Pancreas (tissue), 10 donors: ENCODE results near the gene NISCH. TPM values are rescaled to one million over a fixed set of nuclear protein-coding genes. Genes with fewer than 3 reads are reported as not detected.

Source experiments
- ATAC-seq, 4 donors: fragments of 200-7000 bp; cut with Tn5 transposase; one replicate each; pipeline versions ENCODE4 v1.8.0 to v1.9.1; 2020; ENCODE audit warnings: mild to moderate bottlenecking in 4 of 4, moderate library complexity in 4 of 4
- DNase-seq, 6 donors: peaks; one replicate each; pipeline ENCODE4 v3.0.0-alpha.2; 2020
- FAIRE-seq: peaks from 2 replicates; lab custom pipeline; 2012; peaks lifted over from hg19 to GRCh38; lab: Jason Lieb, UNC
- H3K27ac ChIP-seq, 4 donors: fragments of 200-600 bp; sonication (generic); 1 replicate in 3 of 4; 2 replicates in 1 of 4; pipeline versions ENCODE4 v1.5.0 to v1.8.0; 2020
- H3K27me3 ChIP-seq, 4 donors: fragments of 200-600 bp; one replicate each; pipeline ENCODE4 v1.8.0; 2021
- H3K36me3 ChIP-seq, 3 donors: fragments of 200-600 bp; sonication (generic) in 1 of 3; one replicate each; pipeline versions ENCODE4 v1.5.0 to v1.8.0; 2020 to 2021
- H3K4me1 ChIP-seq, 3 donors: fragments of 200-600 bp; one replicate each; pipeline ENCODE4 v1.8.0; 2021
- H3K4me3 ChIP-seq, 4 donors: fragments of 200-600 bp; sonication (generic) in 2 of 4; one replicate each; pipeline versions ENCODE4 v1.5.0 to v1.8.0; 2020 to 2021
- H3K9me3 ChIP-seq, 4 donors: fragments of 200-600 bp; one replicate each; pipeline ENCODE4 v1.8.0; 2021
- WGBS, 2 donors: extraction: QIAGEN DNeasy Blood & Tissue Kit; methylation state at CpG; one replicate each; pipeline ENCODE4 v1.1.7; 2013; 5-methylcytosine and 5-hydroxymethylcytosine counted together
- intact Hi-C, 3 donors: fragments of 100-400 bp; cut with DNase I; formaldehyde crosslinking; loops; one replicate each; pipeline versions ENCODE4 v1.11.1 to v1.14.2; 2022
- polyA plus RNA-seq, 2 donors: library from polyadenylated mRNA; stranded (reverse); fragments of 200-250 nt; gene quantifications; one replicate each; pipeline ENCODE4 v1.2.3, GENCODE V29; 2013
- total RNA-seq, 6 donors: library from RNA; stranded (reverse); fragmentation: NEBNext Ultra II Directional in 4 of 6; extraction: Animal tissue kit (Norgen Biotek cat#: 25700) in 4 of 6; gene quantifications; one replicate each; pipeline versions ENCODE4 v1.2.1 to v1.2.4, GENCODE V29; 2021 to 2023
- TF ChIP-seq, protein P1 (sequence below), 4 donors: fragments of 200-600 bp; sonication (generic) in 3 of 4; IDR thresholded peaks; one replicate each; pipeline versions ENCODE4 v1.5.0 to v1.8.0; 2021; ENCODE audit warnings: antibody characterized with exemption in 4 of 4
- donor health status: healthy with polysubstance abuse.
- donor health status: DM: no; HTN: no; CAD: no; lungs with moderate emphysema.
- donor health status: DM: no; HTN: no; CAD: no.
- donor health status: control.
- donor health status: control.
- donor health status: Bipolar disorder and iron deficiency.
- donor health status: DM: yes; HTN: yes; CAD: no.
- donor health status: DM: no; HTN: no; CAD: no.
- donor health status: DM: no; HTN: no; CAD: no.
- donor health status: DM: yes; HTN: yes; CAD: no.

Gene NISCH
- total and polyA plus RNA-seq, 8 donors = 24.4 to 109 (median 37.6) TPM

DNA sequence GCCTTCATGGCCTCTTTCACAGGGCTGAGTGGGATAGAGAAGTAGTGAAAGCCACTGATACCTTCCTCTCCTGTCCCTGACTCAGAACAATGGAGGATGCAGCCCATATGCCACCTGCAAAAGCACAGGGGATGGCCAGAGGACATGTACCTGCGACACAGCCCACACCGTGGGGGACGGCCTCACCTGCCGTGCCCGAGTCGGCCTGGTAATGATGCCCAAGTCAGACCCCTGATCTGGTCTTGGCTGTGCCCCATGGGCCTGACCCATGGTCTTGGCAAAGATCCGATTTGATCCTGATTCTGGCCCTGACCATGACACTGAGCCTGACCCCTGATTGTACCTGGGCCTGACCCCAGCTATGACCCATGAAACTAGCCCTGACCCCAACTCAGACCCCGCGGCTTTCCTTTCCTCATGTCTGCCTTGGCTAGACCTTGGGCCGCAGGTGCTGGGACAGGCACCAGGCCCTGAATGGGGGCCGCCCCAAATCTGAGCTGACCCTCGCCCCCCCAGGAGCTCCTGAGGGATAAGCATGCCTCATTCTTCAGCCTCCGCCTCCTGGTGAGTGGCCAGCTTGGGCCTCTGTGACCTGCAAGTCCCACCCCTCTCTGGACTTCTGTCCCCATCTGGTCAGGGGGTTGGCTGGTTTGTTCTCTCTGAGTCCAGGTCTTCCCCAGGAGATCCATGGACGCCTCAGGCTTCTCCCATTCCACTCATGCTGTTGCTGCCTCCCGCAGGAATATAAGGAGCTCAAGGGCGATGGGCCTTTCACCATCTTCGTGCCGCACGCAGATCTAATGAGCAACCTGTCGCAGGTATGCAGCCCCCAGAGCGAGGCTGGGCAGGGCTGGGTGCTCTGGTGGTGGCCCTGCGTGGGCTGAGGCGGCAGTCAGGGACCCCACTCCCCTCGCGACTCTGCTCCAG is 62.7 kb downstream of the NISCH start:
- peak in 1 of 6 donors; percentile 69 for DNase-seq
- H3K4me3 ChIP-seq = peak overlapping the region in 1 of 4 donors; percentile 32
- no peak overlapping the region for H3K27ac ChIP-seq
- no peaks in the 10 kb centered on the region for H3K4me1 ChIP-seq
- H3K36me3 ChIP-seq = no peaks in the 10 kb centered on the region
- ATAC-seq = no peak
- H3K27me3 ChIP-seq = no peaks in the 10 kb centered on the region
- no peaks in the 10 kb centered on the region for H3K9me3 ChIP-seq
- 86 to 87% methylated on average over 25 of the region's 25 CpGs for WGBS, 2 donors
- TF ChIP-seq, protein P1, sequence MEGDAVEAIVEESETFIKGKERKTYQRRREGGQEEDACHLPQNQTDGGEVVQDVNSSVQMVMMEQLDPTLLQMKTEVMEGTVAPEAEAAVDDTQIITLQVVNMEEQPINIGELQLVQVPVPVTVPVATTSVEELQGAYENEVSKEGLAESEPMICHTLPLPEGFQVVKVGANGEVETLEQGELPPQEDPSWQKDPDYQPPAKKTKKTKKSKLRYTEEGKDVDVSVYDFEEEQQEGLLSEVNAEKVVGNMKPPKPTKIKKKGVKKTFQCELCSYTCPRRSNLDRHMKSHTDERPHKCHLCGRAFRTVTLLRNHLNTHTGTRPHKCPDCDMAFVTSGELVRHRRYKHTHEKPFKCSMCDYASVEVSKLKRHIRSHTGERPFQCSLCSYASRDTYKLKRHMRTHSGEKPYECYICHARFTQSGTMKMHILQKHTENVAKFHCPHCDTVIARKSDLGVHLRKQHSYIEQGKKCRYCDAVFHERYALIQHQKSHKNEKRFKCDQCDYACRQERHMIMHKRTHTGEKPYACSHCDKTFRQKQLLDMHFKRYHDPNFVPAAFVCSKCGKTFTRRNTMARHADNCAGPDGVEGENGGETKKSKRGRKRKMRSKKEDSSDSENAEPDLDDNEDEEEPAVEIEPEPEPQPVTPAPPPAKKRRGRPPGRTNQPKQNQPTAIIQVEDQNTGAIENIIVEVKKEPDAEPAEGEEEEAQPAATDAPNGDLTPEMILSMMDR (IDR thresholded peaks at IDR 0.05) = no peak
- FAIRE-seq = no peak
- intact Hi-C loops = no loop called here

DNA sequence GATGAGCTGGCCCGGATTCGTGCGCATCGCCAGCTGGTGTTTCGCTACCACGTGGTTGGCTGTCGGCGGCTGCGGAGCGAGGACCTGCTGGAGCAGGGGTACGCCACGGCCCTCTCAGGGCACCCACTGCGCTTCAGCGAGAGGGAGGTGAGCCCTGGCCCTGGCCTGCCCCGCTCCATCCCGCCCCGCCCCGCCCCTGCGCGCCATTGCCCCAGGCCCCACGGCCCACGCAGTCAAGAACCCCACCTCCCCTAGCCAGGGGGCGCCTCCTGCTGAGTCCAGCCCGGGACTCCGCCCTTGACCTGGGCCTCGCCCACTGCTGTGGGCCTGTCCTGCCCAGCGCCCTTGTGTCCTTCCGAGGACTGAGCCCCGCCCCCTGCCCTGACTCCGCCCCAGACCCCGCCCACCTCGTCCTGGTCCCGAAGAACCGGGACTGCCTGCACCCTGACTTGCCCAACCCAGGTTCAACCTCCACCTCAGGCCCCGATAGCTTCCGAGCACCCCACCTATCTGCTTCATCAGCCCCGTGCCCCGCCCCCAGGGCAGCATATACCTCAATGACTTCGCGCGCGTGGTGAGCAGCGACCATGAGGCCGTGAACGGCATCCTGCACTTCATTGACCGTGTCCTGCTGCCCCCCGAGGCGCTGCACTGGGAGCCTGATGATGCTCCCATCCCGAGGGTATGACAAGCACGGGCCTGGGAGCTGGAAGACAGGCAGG is 63.5 kb downstream of the NISCH start:
- DNase-seq = peak in 2 of 6 donors; percentile 57 to 75
- TF ChIP-seq, protein P1 (IDR thresholded peaks at IDR 0.05) = no peak
- WGBS, 2 donors = 49 to 50% methylated on average over 36 to 50 of the region's 50 CpGs
- no peak overlapping the region for H3K27ac ChIP-seq
- no peaks in the 10 kb centered on the region for H3K36me3 ChIP-seq
- peak; percentile 32 to 52 (median 38) for ATAC-seq
- H3K4me3 ChIP-seq = peak overlapping the region in 1 of 4 donors; percentile 32
- no peak for FAIRE-seq
- H3K27me3 ChIP-seq = no peaks in the 10 kb centered on the region
- intact Hi-C loops = no loop called here
- H3K9me3 ChIP-seq = no peaks in the 10 kb centered on the region
- no peaks in the 10 kb centered on the region for H3K4me1 ChIP-seq

DNA sequence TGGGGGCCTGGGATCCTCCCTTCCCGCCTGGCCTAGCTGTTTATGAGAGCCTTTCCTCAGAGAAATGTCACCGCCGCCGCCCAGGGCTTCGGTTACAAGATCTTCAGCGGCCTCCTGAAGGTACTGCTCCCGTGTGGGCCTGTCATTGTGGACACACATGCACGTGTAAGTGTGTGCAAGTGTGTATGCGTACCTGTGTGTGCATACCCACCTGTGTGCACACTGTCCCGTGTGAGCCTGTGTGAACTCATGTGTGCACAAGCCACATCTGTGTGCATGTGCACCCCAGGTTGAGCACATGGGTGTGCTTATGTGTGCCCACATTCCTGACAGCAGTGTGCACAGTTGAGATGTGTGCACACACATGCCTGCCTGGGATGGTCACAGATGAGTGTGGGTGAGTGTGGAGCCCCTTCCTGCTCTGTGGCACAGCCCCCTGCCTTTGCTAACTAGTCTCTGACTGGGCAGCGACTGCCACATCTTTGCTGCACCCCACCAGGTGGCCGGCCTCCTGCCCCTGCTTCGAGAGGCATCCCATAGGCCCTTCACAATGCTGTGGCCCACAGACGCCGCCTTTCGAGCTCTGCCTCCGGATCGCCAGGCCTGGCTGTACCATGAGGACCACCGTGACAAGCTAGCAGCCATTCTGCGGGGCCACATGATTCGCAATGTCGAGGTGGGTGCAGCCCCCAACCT is 64.2 kb downstream of the NISCH start:
- WGBS, 2 donors = 89 to 91% methylated on average over 22 of the region's 22 CpGs
- Histone ChIP-seq H3K27ac (no peak overlapping the region), H3K4me1 (no peaks in the 10 kb centered on the region), H3K4me3 (no peak overlapping the region), H3K27me3 (no peaks in the 10 kb centered on the region), H3K9me3 (no peaks in the 10 kb centered on the region), H3K36me3 (no peaks in the 10 kb centered on the region)
- FAIRE-seq (no peak), DNase-seq (no peak), ATAC-seq (no peak)
- intact Hi-C loops = no loop called here
- TF ChIP-seq, protein P1 (IDR thresholded peaks at IDR 0.05) = no peak

DNA sequence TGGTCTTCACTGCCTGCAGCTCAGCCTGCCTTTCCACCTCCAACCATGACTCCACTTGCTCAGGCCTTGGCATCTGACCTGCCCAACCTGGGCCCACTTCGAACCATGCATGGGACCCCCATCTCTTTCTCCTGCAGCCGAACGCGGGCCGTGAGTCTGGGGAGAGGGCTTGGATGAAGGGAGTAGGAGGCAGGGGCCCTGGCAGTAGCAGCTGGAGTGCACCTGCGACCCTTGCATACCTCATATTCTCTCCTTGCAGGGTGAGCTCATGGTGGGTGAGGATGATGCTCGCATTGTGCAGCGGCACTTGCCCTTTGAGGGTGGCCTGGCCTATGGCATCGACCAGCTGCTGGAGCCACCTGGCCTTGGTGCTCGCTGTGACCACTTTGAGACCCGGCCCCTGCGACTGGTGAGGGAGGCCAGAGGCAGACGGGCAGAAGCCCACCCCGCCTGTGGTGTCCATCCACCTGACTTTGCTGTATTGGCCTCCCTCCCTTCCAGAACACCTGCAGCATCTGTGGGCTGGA is 64.8 kb downstream of the NISCH start:
- WGBS, 2 donors = 90 to 95% methylated on average over 14 of the region's 14 CpGs
- no peaks in the 10 kb centered on the region for H3K36me3 ChIP-seq
- peak in 1 of 6 donors; percentile 9 for DNase-seq
- no peak for ATAC-seq
- no peak for FAIRE-seq
- H3K27ac ChIP-seq = no peak overlapping the region
- no peaks in the 10 kb centered on the region for H3K4me1 ChIP-seq
- H3K9me3 ChIP-seq = no peaks in the 10 kb centered on the region
- H3K4me3 ChIP-seq = no peak overlapping the region
- intact Hi-C loops = no loop called here
- H3K27me3 ChIP-seq = no peaks in the 10 kb centered on the region
- TF ChIP-seq, protein P1 (IDR thresholded peaks at IDR 0.05) = no peak
